Mucosa of descending colon (tissue), 3 donors: Measurements from ENCODE around the gene ITPRIP. TPM values are rescaled to one million over a fixed set of nuclear protein-coding genes. Genes with fewer than 3 reads are reported as not detected.

ENCODE experiments used
- ATAC-seq: fragments of 200-7000 bp; cut with Tn5 transposase; one replicate; pipeline ENCODE4 v1.9.1; 2020; ENCODE audit warnings: mild to moderate bottlenecking, moderate library complexity
- DNase-seq, 3 donors: peaks; one replicate each; pipeline ENCODE4 v3.0.0-alpha.2; 2020
- H3K36me3 ChIP-seq: fragments of 200-600 bp; one replicate; pipeline ENCODE4 v1.8.0; 2021; ENCODE audit warnings: low read depth, mild to moderate bottlenecking
- H3K4me1 ChIP-seq: fragments of 200-600 bp; one replicate; pipeline ENCODE4 v1.8.0; 2021; ENCODE audit warnings: low read depth, mild to moderate bottlenecking
- H3K4me3 ChIP-seq: fragments of 200-600 bp; one replicate; pipeline ENCODE4 v1.8.0; 2021; ENCODE audit warnings: mild to moderate bottlenecking
- H3K9me3 ChIP-seq: fragments of 200-600 bp; one replicate; pipeline ENCODE4 v1.8.0; 2021; ENCODE audit warnings: mild to moderate bottlenecking
- CTCF ChIP-seq: fragments of 200-600 bp; IDR thresholded peaks from one replicate; pipeline ENCODE4 v1.8.0; 2022; ENCODE audit warnings: antibody characterized with exemption, mild to moderate bottlenecking
- intact Hi-C, 2 donors: fragments of 100-400 bp; cut with DNase I in 1 of 2; cut with micrococcal nuclease in 1 of 2; formaldehyde crosslinking; loops; one replicate each; pipeline versions ENCODE4 v1.11.0 to v1.11.1; 2022; cut with DNase I, micrococcal nuclease
- long read RNA-seq, 2 donors: library from polyadenylated mRNA; unstranded; transcript quantifications; one replicate each; pipeline ENCODE4 v2.0.0, GENCODE V29; 2019 to 2021
- total RNA-seq, 3 donors: library from RNA; stranded (reverse); fragmentation: NEBNext Ultra II Directional in 2 of 3; extraction: Animal tissue kit (Norgen Biotek cat#: 25700) in 2 of 3; gene quantifications; one replicate each; pipeline versions ENCODE4 v1.2.1 to v1.2.4, GENCODE V29; 2021 to 2023
- donor health status: DM: no; HTN: no; CAD: no; lungs with moderate emphysema.
- donor health status: DM: no; HTN: no; CAD: no.
- donor health status: DM: no; HTN: yes; CAD: no.

ITPRIP gene
- 10 to 100 TPM in 1 of 3 donors, 1 to 10 TPM in 2; 3.2 to 10.7 (median 5.7) TPM for total RNA-seq
- long read RNA-seq, donor 1, full-length matches to known transcripts = 7 of 17 reads
- long read RNA-seq, donor 1, partial matches to known transcripts = 0 of 17 reads
- long read RNA-seq, donor 1, other reads (novel, unspliced or antisense) = 10 of 17 reads
- long read RNA-seq, donor 2, full-length matches to known transcripts = 2 of 3 reads
- long read RNA-seq, donor 2, partial matches to known transcripts = 0 of 3 reads
- long read RNA-seq, donor 2, other reads (novel, unspliced or antisense) = 1 of 3 reads

GRCh38 chr10:104337985-104338735 is at the start of gene ITPRIP:
ITPRIP (minus strand) TSS chr10:104338465; CDS start chr10:104316051, 22,414 bp downstream.
- H3K4me1 ChIP-seq = peaks cover 32% of the 10 kb centered on the region
- ATAC-seq (peak; percentile 83), DNase-seq (peak; percentile 78 to 88 (median 81))
- no peaks in the 10 kb centered on the region for H3K9me3 ChIP-seq
- intact Hi-C loops = no loop called here
- no peak for TF ChIP-seq CTCF
- H3K4me3 ChIP-seq = peak within 1 kb of the TSS; percentile 67
- H3K36me3 ChIP-seq = no peaks in the 10 kb centered on the region

GRCh38 chr10:104387130-104387888 is 49.0 kb upstream of the ITPRIP start:
- no peaks in the 10 kb centered on the region for H3K9me3 ChIP-seq
- intact Hi-C loops = no loop called here
- ATAC-seq (no peak), DNase-seq (peak in 1 of 3 donors; percentile 4)
- H3K4me3 ChIP-seq = no peak overlapping the region
- no peaks in the 10 kb centered on the region for H3K36me3 ChIP-seq
- no peaks in the 10 kb centered on the region for H3K4me1 ChIP-seq
- no peak for TF ChIP-seq CTCF

GRCh38 chr10:104380336-104380735 is 42.1 kb upstream of the ITPRIP start:
- Histone ChIP-seq H3K9me3 (no peaks in the 10 kb centered on the region), H3K36me3 (no peaks in the 10 kb centered on the region), H3K4me1 (no peaks in the 10 kb centered on the region), H3K4me3 (no peak overlapping the region)
- intact Hi-C loops = no loop called here
- no peak for TF ChIP-seq CTCF
- ATAC-seq (no peak), DNase-seq (no peak)

GRCh38 chr10:104376784-104377300 is 38.6 kb upstream of the ITPRIP start:
- no peaks in the 10 kb centered on the region for H3K9me3 ChIP-seq
- no peaks in the 10 kb centered on the region for H3K36me3 ChIP-seq
- intact Hi-C loops = no loop called here
- TF ChIP-seq CTCF = no peak
- H3K4me1 ChIP-seq = no peaks in the 10 kb centered on the region
- DNase-seq = no peak
- no peak overlapping the region for H3K4me3 ChIP-seq
- no peak for ATAC-seq

GRCh38 chr10:104374591-104374990 is 36.3 kb upstream of the ITPRIP start:
- intact Hi-C loops = no loop called here

More at GRCh38 chr10:104374591-104374990, 36.3 kb upstream of the ITPRIP start:
- no peaks in the 10 kb centered on the region for H3K4me1 ChIP-seq
- ATAC-seq = no peak
- no peaks in the 10 kb centered on the region for H3K9me3 ChIP-seq
- no peak for DNase-seq
- H3K36me3 ChIP-seq = no peaks in the 10 kb centered on the region
- no peak for TF ChIP-seq CTCF
- no peak overlapping the region for H3K4me3 ChIP-seq
